Stimulated activated CD4-positive, alpha-beta T cell treated with anti-CD3 and anti-CD28 coated beads, Interleukin-12 subunit alpha, Interleukin-12 subunit beta, amount 100 ng/mL, for 48 hours (primary cell): Measurements from ENCODE around the gene MRGPRX3.
"Not testable (repeated sequence)": the region's sequence is repeated elsewhere in the genome, so short reads cannot be mapped to it uniquely, and the experiment has no call there.

Experiments
- DNase-seq, 3 donors: peaks; one replicate each; pipeline ENCODE4 v3.0.0-alpha.2; 2020; ENCODE audit warnings: low read depth in 2 of 3, low spot score in 1 of 3

MRGPRX3 gene

DNA sequence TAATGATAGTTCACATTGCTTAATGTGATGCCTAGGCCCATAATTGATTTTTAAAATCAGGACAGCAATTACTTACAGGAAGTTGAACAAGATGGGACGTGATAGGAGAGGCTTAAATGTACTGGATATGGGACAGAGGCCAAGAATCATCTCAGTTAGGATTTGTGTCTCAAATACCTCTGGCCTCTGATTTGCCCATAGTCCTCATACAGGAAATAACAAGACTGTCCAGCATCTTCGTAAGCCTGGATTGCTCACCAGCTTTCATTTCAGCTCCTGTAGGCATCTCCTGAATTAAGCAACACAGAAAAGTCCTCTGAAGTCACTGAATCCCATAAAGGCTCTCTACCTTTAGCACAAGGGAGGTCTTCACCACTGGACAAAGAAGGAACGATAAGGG is at the start of gene MRGPRX3:
Gene MRGPRX3, plus strand, starts transcription at position 231 of the 400 bp plus-strand sequence. CDS start 4,632 bp downstream, outside the sequence.
- no peak for DNase-seq

DNA sequence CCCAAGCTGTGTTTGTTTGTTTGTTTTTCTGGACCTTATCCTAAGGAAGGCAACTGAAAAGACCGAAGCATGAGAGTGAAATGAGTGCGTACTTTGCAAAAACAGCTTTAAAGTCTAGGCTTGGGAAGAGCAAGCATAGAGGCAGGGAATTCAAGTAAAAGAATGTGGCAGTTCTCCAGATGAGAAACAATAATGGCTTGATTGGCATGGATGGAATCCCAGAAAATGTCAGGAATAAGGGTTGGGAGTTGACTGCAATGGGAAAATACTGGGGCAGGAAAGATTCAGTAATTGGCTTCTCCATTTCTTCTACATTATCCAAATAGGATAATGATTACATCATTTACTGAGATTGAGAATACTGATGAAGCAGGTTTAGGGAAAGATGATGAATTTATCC is 44.0 kb upstream of the MRGPRX3 start:
- DNase-seq = no peak

DNA sequence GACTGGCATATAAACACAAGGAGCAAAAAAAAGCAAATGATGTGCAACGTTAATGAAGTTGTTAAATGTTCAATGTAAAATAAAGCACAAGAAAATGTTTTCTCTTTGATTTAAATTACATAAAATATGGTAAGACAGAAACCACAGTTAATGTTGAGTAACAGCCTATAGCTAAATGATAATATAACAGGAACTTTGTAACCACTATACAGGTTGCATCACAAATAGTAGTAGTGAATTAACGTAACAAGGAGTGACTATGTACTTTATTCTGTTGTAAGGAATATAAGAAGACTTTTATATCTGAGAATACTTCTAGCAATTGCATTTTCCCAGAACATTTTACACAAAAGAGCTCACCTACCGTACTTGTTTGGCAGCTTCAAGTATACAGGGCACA is 43.4 kb upstream of the MRGPRX3 start:
- DNase-seq = no peak

DNA sequence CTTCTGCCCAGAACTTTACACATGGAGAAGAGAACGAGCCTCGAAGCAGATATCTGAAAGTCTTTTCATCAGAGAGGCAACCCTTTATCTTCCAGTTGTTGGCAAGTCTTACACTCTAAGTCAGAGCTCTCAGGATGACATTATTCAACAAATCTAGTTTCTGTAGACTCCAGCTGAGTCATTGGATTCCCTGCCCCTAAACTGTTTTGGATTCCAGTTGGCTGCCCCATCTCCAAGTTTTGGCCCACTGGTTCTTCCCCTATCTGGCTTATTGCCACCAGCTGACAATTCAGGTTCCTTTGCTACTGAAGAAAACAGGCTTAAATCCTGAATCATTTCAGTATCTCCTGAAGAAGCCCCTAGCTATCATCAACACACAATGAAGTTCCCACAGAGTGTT is 40.6 kb upstream of the MRGPRX3 start:
- DNase-seq = no peak

DNA sequence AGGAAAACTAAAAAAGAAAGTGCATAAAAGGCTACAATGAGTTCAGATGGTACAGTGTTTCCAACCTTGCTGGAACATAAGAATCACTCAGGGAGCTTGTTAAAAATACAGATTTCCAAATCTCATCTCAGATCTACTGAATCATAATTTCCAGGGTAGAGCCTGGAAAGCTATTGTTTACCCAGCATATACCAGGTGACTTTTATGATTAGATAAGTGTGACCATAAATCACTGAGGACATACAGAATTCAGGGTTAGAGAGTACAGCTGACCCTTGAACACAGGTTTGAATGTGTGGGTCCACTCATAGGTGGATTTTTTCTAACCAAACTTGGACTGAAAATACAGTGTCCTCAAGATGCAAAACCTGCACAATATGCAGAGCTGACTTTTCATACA is 38.4 kb upstream of the MRGPRX3 start:
- no peak for DNase-seq

DNA sequence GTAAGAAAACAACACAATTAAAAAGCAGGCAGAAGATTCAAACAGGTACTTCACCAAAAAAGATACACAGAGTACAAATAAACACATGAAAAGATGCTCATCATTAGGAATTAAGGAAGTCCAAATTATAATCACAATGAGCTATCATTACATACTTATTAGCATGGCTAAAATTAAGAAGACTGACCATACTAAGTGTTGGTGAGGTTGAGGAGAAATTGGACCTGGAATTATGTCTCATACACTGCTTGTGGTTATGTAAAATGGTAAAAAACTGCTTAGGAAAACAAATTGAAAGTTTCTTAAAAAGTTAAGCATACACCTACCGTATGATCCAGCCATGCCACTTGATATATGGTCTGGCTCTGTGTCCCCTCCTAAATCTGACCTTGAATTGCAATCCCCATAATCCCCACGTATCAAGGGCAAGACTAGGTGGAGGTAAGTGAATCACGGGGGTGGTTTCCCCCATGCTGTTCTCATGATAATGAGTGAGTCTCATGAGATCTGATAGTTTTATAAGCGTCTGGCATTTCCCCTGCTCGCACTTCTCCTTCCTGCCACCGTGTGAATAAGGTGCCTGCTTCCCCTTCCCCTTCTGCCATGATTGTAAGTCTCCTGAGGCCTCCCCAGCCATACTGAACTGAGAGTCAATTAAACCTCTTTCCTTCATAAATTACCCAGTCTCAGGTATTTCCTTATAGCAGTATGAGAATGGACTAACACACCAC is 31.3 kb upstream of the MRGPRX3 start:
- DNase-seq = no peak

DNA sequence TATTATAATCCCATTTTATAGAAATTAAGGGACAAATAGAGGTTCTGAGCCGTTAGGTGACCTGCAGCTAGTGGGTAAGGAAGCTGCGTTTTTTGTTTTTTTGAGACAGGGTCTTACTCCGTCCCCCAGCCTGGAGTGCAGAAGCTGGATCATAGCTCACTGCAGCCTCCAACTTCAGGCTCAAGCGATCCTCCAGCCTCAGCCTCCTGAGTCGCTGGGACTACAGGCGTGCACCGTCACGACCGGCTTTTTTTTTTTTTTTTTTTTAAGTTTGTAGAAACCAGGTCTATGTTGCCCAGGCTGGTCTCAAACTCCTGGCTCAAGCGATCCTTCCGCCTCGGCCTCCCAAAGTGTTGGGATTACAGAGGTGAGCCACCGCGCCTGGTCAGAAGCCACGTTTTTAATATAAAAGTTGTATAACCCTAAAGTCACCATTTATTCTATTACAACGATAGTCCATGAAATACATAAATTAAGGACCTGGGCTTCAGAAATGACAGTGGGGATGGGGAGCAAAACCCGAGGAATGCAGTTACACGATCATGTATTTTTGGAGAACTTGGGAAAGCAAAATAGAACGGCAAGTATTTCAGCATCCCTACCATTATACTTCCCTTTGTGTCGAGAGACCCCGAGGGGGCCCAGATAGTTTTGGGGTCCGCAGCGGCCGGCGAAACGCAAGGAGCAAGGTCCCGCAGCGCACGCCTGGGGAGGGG is 27.1 kb upstream of the MRGPRX3 start:
- DNase-seq = no peak

DNA sequence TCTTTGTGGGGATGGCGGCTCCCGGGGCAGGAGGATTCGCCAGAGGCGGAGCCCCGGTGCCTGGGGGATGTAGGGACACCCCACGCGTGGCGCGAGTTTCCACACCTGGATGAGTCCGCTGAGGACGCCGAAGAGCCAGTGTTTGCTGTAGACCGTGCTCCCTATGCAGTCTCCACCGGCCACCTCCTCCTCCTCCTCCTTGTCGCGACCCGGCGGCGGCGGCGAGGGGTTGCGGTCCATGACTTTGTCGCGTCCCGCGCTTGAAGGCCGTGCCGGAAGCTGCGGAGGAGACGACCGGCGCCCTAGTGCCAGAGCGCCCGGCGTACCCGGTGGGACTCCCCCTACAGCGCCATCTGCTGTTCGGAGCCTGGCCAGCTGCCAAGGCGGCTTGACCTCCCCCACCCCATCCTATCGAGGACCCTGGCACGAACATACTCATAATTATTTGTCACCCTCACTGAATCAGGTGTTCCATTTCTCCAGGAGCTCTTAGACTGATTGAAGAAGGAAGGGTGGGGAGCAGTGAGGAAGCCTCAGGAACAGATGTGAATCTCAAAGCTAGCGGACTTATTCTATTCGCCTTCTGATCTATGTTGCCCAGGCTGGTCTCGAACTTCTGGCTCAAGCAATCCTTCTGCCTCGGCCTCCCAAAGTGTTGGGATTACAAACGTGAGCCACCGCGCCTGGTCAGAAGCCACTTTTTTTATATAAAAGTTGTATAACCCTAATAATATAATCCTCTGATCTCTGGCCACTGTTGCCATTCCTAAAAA is 26.4 kb upstream of the MRGPRX3 start, which contains the start of gene SAAL1:
Gene SAAL1, minus strand, starts transcription at position 281 of the 773 bp plus-strand sequence. Its CDS starts 41 bp downstream, at position 240.
- DNase-seq = peak; percentile 84 to 90 (median 89)

DNA sequence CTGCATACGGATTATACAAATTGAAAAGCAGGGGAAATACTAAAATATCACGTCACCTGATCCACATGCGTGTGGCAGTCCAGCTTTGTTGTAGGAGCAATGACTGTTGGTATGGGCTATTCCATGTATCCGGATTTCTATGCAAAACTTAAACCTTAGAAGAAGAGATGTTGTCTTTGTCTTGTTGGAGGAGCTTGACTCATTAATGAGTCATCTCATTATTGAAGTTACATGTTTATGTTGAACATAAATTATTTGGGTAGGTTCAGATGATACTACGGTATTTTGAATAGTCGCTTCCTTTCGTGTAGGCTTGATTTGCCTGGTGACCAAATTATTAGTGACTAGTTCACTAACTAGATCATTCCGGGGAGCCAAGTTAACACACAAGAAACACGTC is 25.7 kb upstream of the MRGPRX3 start:
- no peak for DNase-seq

DNA sequence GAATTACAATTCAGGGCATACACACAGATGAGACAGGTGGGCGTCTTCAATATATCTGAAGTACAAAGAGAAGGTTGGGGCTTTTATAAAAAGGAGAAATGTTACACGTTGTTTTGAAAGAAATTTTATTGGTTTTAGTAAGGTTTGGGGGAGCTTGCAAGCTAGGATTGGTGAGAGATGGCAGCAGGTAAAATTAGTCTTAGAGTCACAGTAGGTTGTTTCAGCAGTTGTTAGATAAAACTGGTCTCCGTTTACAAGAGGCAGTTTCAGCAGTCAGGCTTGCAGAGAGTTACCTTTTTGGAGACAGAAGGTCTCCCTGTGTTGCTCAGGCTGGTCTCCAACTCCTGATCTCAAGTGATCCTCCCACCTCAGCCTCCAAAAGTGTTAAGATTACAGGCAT is 24.1 kb upstream of the MRGPRX3 start:
- DNase-seq = no peak

DNA sequence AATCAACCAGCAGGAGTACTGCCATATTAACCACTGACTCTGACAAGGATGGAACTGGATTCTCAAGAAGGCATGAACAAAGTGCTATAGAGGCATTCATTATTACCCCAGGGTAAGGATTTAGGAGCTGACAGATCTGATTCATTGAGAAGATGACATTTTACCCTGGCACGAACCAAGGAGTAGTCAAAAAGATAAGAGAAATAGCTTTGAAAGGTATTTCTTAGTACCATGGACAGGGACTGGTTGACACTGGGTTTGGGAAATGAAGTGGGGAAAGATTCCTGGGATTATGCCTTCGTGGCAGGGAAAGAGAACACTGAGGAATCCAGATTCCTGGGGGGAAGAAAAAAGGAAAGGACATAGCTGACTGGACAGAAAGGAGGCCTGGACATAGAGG is 21.4 kb upstream of the MRGPRX3 start:
- no peak for DNase-seq

DNA sequence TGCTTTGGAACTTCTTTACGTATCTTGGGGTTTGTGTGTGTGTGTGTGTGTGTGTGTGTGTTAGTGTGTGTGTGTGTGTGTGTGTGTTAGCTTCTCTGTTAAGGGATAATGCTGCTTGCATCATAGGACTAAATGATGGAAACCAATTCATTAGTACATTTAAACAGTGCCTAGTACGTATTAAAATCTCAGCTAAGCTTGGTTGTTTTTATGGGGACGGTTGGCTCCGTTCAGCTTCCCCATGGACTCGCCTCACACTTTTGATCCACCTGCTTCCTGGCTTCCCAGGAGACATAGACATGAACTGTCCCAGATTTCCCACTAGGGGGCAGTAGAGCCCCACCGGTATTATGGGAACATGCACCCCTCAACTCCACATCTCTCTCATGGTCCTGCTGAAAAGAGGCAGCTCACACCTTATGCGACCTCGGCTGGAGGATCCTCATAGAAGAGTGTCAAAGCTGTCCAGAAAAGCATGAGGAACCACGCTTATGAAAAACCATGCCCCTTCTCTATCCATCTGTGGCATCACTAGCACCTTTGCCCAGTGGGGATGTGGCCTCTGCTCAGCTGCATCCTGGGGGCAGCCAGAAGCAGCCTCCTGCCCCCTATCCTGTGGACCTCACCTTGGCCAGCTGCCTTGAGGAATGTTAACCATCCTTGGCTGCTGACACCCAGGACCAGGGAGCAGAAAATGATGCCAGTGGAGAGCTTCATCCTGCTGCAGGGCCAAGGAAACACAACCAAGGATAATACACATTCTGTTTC is 16.8 kb upstream of the MRGPRX3 start:
- peak; percentile 39 to 64 (median 51) for DNase-seq

DNA sequence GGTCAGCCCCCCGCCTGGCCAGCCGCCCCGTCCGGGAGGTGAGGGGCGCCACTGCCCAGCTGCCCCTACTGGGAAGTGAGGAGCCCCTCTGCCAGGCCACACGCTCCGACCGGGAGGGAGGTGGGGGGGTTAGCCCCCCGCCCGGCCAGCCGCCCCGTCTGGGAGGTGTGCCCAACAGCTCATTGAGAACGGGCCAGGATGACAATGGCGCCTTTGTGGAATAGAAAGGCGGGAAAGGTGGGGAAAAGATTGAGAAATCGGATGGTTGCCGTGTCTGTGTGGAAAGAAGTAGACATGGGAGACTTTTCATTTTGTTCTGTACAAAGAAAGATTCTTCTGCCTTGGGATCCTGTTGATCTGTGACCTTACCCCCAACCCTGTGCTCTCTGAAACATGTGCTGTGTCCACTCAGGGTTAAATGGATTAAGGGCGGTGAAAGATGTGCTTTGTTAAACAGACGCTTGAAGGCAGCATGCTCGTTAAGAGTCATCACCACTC is 11.0 kb upstream of the MRGPRX3 start:
- DNase-seq = not testable (repeated sequence)

DNA sequence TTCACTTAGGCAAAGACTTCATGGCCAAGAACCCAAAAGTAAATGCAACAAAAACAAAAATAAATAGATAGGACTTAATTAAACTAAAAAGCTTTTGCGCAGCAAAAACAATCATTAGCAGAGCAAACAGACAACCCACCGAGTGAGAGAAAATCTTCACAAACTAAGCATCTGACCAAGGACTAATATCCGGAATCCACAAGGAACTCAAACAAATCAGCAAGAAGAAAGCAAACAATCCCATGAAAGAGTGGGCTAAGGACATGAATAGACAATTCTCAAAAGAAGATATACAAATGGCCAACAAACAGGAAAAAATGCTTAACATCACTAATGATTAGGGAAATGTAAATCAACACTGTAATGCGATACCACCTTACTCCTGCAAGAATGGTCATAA is 1.3 kb upstream of the MRGPRX3 start:
- DNase-seq = not testable (repeated sequence)

DNA sequence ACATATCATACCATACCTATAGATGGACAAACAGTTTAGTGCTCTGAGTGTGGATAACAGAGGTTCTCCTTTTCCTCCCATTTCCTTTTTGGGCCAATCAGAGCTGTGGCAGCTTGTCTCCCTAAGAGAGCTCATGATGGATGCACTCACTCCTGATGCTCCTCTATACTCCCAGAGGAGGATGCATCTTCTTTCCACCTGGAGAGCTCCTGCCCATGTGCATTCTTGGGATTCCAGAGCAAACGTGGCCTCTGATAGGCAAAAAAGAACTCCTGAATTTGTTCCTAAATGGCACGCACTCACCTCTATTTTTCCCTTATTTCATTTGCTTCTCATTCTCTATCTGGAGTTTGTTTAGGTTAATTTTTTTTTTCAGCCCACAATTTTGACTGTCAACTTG is 2.9 kb downstream of the MRGPRX3 start:
- DNase-seq = no peak

DNA sequence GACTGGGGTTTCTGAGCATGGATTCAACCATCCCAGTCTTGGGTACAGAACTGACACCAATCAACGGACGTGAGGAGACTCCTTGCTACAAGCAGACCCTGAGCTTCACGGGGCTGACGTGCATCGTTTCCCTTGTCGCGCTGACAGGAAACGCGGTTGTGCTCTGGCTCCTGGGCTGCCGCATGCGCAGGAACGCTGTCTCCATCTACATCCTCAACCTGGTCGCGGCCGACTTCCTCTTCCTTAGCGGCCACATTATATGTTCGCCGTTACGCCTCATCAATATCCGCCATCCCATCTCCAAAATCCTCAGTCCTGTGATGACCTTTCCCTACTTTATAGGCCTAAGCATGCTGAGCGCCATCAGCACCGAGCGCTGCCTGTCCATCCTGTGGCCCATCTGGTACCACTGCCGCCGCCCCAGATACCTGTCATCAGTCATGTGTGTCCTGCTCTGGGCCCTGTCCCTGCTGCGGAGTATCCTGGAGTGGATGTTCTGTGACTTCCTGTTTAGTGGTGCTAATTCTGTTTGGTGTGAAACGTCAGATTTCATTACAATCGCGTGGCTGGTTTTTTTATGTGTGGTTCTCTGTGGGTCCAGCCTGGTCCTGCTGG is 4.9 kb downstream of the MRGPRX3 start:
- DNase-seq = no peak

DNA sequence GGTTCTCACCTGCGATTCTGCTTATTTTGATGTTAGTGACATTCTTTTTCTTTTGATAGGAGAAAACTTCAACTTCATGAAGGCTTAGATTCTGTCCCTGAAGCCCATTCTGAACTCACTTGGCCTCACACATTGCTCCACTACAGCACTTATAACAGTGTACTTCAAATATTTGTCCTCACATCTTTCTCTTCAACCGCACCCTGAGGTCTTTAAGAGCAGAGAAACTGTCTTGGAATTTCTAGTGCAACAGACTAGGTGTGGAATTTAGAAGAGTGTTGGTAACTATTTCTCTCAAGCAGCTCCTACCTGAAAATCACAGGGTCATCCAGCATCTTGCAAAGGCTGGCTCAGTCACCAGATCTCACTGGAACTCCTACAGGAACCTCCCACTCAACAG is 7.8 kb downstream of the MRGPRX3 start:
- no peak for DNase-seq

DNA sequence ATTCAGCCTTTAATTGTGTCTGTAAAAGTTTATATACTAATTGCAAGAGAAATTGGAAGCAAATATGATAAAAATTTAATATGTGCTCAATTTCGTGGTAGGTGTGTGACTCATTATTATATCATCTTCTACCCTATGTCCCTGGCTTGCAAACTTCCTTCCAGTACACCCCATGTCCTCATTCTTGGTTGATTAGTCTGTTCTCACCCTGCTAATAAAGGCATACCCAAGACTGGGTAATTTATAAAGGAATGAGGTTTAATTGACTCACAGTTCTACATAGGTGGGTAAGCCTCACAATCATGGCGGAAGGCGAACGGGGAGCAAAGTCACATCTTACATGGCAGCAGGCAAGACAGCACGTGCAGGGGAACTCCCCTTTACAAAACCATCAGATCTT is 11.9 kb downstream of the MRGPRX3 start:
- DNase-seq = no peak

DNA sequence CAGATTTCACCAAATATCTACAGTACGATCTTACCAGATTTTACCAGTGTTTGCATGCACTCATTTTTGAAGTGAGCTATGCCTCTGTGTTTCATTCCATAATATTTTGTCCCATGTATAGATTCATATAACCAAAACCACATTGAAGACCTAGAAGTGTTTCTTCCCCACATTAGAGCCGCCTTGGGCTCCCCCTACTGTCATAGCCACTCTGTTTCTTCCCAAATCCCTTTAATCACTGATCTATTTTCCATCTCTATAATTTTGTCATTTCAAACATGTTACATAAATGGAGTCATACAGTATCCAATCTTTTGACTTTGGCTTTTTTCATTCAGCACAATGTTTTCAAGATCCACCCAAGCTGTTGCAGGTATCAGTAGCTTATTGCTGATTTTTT is 12.7 kb downstream of the MRGPRX3 start:
- no peak for DNase-seq

DNA sequence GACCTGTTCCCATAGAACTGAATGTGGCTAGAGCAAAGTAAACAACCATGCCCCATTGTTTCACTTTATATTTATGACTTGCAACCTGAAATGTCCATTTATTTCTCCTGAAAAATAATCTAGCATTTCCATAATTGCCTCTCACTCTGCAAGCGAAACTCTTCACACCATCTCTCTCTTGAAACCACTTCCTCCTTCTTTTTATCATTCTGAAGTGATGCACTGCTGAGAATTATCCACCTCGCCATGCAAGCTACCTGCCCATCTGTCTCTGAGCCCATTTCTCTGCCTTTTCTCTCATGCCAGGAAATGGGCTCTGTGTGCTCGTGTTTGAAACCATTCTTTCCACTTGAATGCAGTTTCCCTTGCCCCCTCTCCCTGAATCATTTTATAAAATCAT is 13.5 kb downstream of the MRGPRX3 start:
- no peak for DNase-seq
